ENCODE data around the gene TAF1A. TPM values are rescaled to one million over a fixed set of nuclear protein-coding genes. Genes with fewer than 3 reads are reported as not detected.

Gene TAF1A
- total RNA-seq, 1 donor from 2014 or later = 7.5 TPM

DNA sequence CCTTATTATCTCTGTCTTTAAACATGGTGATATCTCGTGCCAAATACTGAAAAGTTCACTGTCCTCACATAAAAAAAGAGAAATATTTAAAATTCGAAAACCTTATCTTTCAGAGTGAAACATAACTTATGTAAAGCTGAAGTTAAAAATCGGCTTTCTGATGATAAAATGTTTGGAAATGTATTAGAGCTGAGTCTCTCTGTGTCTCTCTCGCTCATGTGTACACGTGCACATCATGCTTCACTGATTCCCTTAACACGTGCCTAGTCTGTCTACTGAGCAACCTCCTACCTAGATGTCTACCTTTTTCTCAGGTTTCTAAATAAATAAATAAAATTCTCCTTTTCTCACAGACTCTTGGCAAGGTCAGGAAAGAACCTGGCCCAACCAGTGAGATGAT lies 58.9 kb downstream of the TAF1A start:
- no peak overlapping the region for H2AFZ ChIP-seq (ENCODE audit: low read depth, low read length)
- no peaks in the 10 kb centered on the region for H3K9me3 Mint-ChIP-seq (ENCODE audit: unreplicated experiment)
- no peaks in the 10 kb centered on the region for H3K4me1 Mint-ChIP-seq (ENCODE audit: low read depth, unreplicated experiment)
- H3K4me1 ChIP-seq (ENCODE audit: insufficient read depth, low read length) = no peaks in the 10 kb centered on the region
- H3K9me3 ChIP-seq (ENCODE audit: insufficient read depth, low read depth, low read length) = no peaks in the 10 kb centered on the region
- no peak overlapping the region for H3K27ac Mint-ChIP-seq (ENCODE audit: unreplicated experiment)
- H3K4me2 ChIP-seq (ENCODE audit: low read length) = no peak overlapping the region
- H4K20me1 ChIP-seq (ENCODE audit: insufficient read depth, low read length) = no peaks in the 10 kb centered on the region
- no peaks in the 10 kb centered on the region for H3K36me3 Mint-ChIP-seq (ENCODE audit: low read depth, unreplicated experiment)
- TF ChIP-seq, protein P1, sequence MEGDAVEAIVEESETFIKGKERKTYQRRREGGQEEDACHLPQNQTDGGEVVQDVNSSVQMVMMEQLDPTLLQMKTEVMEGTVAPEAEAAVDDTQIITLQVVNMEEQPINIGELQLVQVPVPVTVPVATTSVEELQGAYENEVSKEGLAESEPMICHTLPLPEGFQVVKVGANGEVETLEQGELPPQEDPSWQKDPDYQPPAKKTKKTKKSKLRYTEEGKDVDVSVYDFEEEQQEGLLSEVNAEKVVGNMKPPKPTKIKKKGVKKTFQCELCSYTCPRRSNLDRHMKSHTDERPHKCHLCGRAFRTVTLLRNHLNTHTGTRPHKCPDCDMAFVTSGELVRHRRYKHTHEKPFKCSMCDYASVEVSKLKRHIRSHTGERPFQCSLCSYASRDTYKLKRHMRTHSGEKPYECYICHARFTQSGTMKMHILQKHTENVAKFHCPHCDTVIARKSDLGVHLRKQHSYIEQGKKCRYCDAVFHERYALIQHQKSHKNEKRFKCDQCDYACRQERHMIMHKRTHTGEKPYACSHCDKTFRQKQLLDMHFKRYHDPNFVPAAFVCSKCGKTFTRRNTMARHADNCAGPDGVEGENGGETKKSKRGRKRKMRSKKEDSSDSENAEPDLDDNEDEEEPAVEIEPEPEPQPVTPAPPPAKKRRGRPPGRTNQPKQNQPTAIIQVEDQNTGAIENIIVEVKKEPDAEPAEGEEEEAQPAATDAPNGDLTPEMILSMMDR (IDR thresholded peaks at IDR 0.05; ENCODE audit: insufficient read depth, low read depth, low read length) = no peak
- no peak for TF ChIP-seq EZH2 (IDR thresholded peaks at IDR 0.05; ENCODE audit: insufficient read depth, low read length)
- H3K9ac ChIP-seq (ENCODE audit: low read length) = no peak overlapping the region
- no peak overlapping the region for H3K4me3 ChIP-seq (ENCODE audit: insufficient read depth, low read depth, low read length)
- H3K79me2 ChIP-seq (ENCODE audit: insufficient read depth, low read length) = no peaks in the 10 kb centered on the region
- peaks cover 11% of the 10 kb centered on the region for H3K27me3 Mint-ChIP-seq (ENCODE audit: low read depth, unreplicated experiment)
- peaks cover 3% of the 10 kb centered on the region for H3K27me3 ChIP-seq (ENCODE audit: insufficient read depth, low read length)
- H3K4me3 Mint-ChIP-seq (ENCODE audit: unreplicated experiment) = no peak overlapping the region
- FAIRE-seq (no peak), DNase-seq (ENCODE audit: low read depth) (no peak)
- H3K27ac ChIP-seq (ENCODE audit: low read depth, low read length) = no peak overlapping the region
- no peaks in the 10 kb centered on the region for H3K36me3 ChIP-seq (ENCODE audit: insufficient read depth, low read length)

DNA sequence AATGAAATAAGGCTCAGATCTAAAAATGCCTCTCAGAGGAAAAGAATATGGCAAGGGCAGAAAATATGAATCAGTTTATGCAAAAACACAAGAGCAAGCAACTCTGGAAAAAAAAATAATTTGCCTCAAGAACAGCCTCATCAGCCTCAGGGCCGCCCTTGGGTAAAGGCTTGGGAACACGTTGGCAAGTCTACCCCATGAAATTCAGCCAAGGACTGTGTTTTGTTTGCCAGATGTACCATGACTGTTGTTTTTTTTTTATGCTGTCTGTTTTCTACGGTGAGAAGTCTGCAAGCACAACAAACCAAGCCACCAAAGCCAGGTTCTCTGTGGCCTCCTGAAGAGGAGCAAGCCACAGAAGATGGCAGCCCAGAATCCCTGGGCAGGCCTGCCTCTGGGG lies 59.8 kb downstream of the TAF1A start:
- no peaks in the 10 kb centered on the region for H3K36me3 ChIP-seq (ENCODE audit: insufficient read depth, low read length)
- no peaks in the 10 kb centered on the region for H3K4me1 Mint-ChIP-seq (ENCODE audit: low read depth, unreplicated experiment)
- no peak for TF ChIP-seq EZH2 (IDR thresholded peaks at IDR 0.05; ENCODE audit: insufficient read depth, low read length)
- TF ChIP-seq, protein P1 (IDR thresholded peaks at IDR 0.05; ENCODE audit: insufficient read depth, low read depth, low read length) = no peak
- DNase-seq (ENCODE audit: low read depth) = no peak
- H3K9me3 Mint-ChIP-seq (ENCODE audit: unreplicated experiment) = no peaks in the 10 kb centered on the region
- H3K4me3 Mint-ChIP-seq (ENCODE audit: unreplicated experiment) = no peak overlapping the region
- no peaks in the 10 kb centered on the region for H4K20me1 ChIP-seq (ENCODE audit: insufficient read depth, low read length)
- H3K9ac ChIP-seq (ENCODE audit: low read length) = no peak overlapping the region
- no peak for FAIRE-seq
- no peaks in the 10 kb centered on the region for H3K79me2 ChIP-seq (ENCODE audit: insufficient read depth, low read length)
- H3K27ac Mint-ChIP-seq (ENCODE audit: unreplicated experiment) = no peak overlapping the region
- no peak overlapping the region for H3K4me2 ChIP-seq (ENCODE audit: low read length)
- no peak overlapping the region for H3K4me3 ChIP-seq (ENCODE audit: insufficient read depth, low read depth, low read length)
- no peaks in the 10 kb centered on the region for H3K9me3 ChIP-seq (ENCODE audit: insufficient read depth, low read depth, low read length)
- peaks cover 14% of the 10 kb centered on the region for H3K27me3 Mint-ChIP-seq (ENCODE audit: low read depth, unreplicated experiment)
- peaks cover 4% of the 10 kb centered on the region for H3K27me3 ChIP-seq (ENCODE audit: insufficient read depth, low read length)
- H3K36me3 Mint-ChIP-seq (ENCODE audit: low read depth, unreplicated experiment) = no peaks in the 10 kb centered on the region
- no peaks in the 10 kb centered on the region for H3K4me1 ChIP-seq (ENCODE audit: insufficient read depth, low read length)
- no peak overlapping the region for H3K27ac ChIP-seq (ENCODE audit: low read depth, low read length)
- H2AFZ ChIP-seq (ENCODE audit: low read depth, low read length) = no peak overlapping the region

DNA sequence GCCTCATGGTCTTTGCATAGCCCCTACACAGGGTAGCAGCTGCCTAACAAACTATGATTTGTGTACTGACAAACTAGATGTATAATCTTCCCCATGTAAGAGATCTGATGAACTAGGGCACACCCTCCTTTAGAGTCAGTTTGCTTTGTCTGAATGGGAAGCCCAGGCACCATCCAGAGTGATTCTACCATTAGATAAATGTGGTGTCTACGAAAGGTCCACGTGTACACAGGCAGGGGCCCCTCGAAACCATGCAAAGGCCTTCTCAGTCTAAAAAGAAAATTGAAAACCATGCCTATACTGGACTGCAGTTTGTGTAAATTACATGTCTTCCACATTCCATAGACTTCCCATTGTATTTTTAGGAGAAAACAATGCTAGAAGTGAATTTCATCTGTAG lies 60.6 kb downstream of the TAF1A start:
- H3K27ac ChIP-seq (ENCODE audit: low read depth, low read length) = no peak overlapping the region
- DNase-seq (ENCODE audit: low read depth) = no peak
- no peak for FAIRE-seq

More for the DNA sequence above, 60.6 kb downstream of the TAF1A start:
- no peaks in the 10 kb centered on the region for H3K79me2 ChIP-seq (ENCODE audit: insufficient read depth, low read length)
- no peak overlapping the region for H3K4me2 ChIP-seq (ENCODE audit: low read length)
- H2AFZ ChIP-seq (ENCODE audit: low read depth, low read length) = no peak overlapping the region
- no peaks in the 10 kb centered on the region for H3K4me1 ChIP-seq (ENCODE audit: insufficient read depth, low read length)
- no peak overlapping the region for H3K4me3 ChIP-seq (ENCODE audit: insufficient read depth, low read depth, low read length)
- no peaks in the 10 kb centered on the region for H3K9me3 Mint-ChIP-seq (ENCODE audit: unreplicated experiment)
- no peaks in the 10 kb centered on the region for H3K36me3 Mint-ChIP-seq (ENCODE audit: low read depth, unreplicated experiment)
- TF ChIP-seq EZH2 (IDR thresholded peaks at IDR 0.05; ENCODE audit: insufficient read depth, low read length) = no peak
- TF ChIP-seq, protein P1 (IDR thresholded peaks at IDR 0.05; ENCODE audit: insufficient read depth, low read depth, low read length) = no peak
- no peaks in the 10 kb centered on the region for H3K9me3 ChIP-seq (ENCODE audit: insufficient read depth, low read depth, low read length)
- H3K4me1 Mint-ChIP-seq (ENCODE audit: low read depth, unreplicated experiment) = no peaks in the 10 kb centered on the region
- H3K9ac ChIP-seq (ENCODE audit: low read length) = no peak overlapping the region
- H3K36me3 ChIP-seq (ENCODE audit: insufficient read depth, low read length) = no peaks in the 10 kb centered on the region
- peaks cover 14% of the 10 kb centered on the region for H3K27me3 Mint-ChIP-seq (ENCODE audit: low read depth, unreplicated experiment)
- H3K27ac Mint-ChIP-seq (ENCODE audit: unreplicated experiment) = no peak overlapping the region
- peaks cover 6% of the 10 kb centered on the region for H3K27me3 ChIP-seq (ENCODE audit: insufficient read depth, low read length)
- no peak overlapping the region for H3K4me3 Mint-ChIP-seq (ENCODE audit: unreplicated experiment)
- H4K20me1 ChIP-seq (ENCODE audit: insufficient read depth, low read length) = no peaks in the 10 kb centered on the region

Measured in astrocyte (in vitro differentiated cells and primary cell).